ENCODE results near the gene INTS1. TPM values are rescaled to one million over a fixed set of nuclear protein-coding genes. Genes with fewer than 3 reads are reported as not detected.

The INTS1 gene
- total RNA-seq, 2 donors from 2014 or later, result 29.0 to 47.0 TPM

DNA sequence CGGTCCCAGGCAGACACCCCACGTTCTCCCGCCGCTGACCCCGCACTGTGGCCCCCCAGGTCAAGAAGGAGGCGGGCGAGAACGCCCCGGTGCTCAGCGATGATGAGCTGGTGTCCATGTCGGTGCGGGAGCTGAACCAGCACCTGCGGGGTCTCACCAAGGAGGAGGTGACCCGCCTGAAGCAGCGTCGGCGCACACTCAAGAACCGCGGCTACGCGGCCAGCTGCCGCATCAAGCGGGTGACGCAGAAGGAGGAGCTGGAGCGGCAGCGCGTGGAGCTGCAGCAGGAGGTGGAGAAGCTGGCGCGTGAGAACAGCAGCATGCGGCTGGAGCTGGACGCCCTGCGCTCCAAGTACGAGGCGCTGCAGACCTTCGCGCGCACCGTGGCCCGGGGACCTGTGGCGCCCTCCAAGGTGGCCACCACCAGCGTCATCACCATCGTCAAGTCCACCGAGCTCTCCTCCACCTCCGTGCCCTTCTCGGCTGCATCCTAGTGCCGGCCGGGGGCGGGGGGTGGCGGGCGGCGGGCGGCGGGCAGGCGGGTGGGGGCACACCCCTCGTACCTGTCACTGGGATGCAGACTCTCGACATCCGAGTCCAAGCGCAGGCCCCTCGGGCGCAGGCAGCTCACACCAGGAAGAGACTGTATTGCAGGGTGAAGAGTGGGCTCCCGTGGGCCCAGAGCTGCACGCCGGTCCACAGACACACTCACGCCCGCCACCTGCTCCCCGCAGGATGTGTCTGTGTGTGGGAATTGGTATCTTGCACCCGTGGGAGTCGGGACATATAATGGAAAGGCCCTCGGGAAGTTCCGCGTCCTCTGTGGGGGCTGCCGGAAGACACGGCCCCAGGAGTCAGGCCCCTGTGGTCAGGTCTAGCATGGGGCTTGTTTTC lies 35.9 kb upstream of the INTS1 start:
- DNase-seq (ENCODE audit: low spot score), result no peak

DNA sequence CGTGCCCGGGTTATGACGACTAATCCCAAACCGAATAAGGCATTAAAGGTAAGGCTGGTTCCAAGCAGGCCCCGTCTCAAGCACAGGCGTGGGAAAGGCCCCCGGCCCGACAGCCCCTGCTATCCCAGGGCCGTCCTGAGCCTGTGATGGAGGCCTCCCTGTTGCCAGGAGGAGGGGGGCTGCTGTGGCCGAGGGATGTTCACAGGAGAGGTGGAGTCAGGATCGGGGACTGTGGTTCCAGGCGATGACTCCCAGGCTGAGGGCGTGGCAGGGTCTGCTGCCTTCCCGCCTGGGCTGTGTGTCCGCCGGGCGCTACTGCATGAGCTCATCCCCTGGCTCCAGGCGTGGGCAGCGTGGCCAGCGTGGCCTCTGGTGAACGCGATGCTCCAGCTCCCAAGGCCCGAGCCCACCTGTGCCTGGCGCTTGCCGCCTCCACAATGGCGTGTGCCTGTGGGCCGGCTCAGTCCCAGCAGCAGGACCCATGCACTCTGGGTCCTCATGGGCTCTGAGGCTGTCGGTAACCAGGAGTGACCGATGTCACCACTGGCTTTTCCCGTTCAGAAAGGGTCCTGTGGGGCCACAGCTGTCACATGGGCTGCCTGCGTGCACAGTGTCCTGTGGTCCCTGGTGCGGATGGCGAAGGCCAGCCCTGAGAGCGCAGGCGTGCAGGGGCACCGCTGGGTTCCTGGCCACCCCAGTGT lies 35.1 kb upstream of the INTS1 start:
- H3K4me3 ChIP-seq, result peak overlapping the region; percentile 42 to 58
- H3K27ac ChIP-seq, result peak overlapping the region; percentile 99 to 100
- DNase-seq (ENCODE audit: low spot score), result no peak
- peaks cover 0 to 49% of the 10 kb centered on the region in 2 donors for H3K4me1 ChIP-seq
- no peaks in the 10 kb centered on the region for H3K9me3 ChIP-seq
- H3K36me3 ChIP-seq, result peaks cover 59% of the 10 kb centered on the region
- H3K27me3 ChIP-seq, result no peaks in the 10 kb centered on the region
- TF ChIP-seq, protein P1, sequence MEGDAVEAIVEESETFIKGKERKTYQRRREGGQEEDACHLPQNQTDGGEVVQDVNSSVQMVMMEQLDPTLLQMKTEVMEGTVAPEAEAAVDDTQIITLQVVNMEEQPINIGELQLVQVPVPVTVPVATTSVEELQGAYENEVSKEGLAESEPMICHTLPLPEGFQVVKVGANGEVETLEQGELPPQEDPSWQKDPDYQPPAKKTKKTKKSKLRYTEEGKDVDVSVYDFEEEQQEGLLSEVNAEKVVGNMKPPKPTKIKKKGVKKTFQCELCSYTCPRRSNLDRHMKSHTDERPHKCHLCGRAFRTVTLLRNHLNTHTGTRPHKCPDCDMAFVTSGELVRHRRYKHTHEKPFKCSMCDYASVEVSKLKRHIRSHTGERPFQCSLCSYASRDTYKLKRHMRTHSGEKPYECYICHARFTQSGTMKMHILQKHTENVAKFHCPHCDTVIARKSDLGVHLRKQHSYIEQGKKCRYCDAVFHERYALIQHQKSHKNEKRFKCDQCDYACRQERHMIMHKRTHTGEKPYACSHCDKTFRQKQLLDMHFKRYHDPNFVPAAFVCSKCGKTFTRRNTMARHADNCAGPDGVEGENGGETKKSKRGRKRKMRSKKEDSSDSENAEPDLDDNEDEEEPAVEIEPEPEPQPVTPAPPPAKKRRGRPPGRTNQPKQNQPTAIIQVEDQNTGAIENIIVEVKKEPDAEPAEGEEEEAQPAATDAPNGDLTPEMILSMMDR (IDR thresholded peaks at IDR 0.05), result no peak

More for the DNA sequence above, 35.9 kb upstream of the INTS1 start:
- TF ChIP-seq, protein P1 (IDR thresholded peaks at IDR 0.05), result no peak
- peaks cover 61% of the 10 kb centered on the region for H3K36me3 ChIP-seq
- peaks cover 0 to 43% of the 10 kb centered on the region in 2 donors for H3K4me1 ChIP-seq
- no peaks in the 10 kb centered on the region for H3K27me3 ChIP-seq
- H3K9me3 ChIP-seq, result no peaks in the 10 kb centered on the region
- peak overlapping the region; percentile 99 to 100 for H3K27ac ChIP-seq
- H3K4me3 ChIP-seq, result no peak overlapping the region

DNA sequence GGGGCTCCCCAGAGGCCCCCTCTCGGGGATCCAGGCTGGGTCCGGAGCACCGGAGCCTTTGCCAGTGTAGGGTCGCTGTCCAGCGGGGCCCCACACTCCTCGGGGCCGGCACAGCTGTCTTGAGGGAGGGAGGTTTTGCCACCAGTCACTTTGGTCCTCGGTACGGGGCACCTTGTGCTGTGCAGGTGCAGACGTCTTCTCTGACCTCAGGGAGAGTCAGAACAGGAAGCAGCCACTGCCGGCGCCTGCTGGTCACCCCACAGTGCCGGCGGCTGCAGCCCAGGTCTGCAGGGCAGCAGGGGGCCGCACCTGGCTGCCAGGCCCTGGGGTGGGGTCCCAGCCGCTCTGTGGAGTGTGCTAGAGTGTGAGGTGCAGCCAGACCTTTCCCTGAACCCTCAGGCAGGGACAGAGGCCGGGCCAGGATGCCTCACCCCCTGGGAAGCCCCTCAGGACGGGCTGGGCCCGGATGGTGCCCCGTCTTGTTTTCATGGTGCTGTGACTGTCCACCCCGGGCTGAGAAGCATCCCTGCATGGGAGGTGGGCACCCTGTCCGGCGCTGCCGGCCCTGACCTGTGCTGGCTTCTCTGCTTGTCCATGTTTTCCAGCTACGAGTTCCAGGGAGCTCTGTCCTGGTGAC lies 34.5 kb upstream of the INTS1 start:
- Histone ChIP-seq H3K27ac (peak overlapping the region; percentile 99 to 100), H3K4me1 (peaks cover 0 to 56% of the 10 kb centered on the region in 2 donors), H3K4me3 (peak overlapping the region; percentile 42 to 58), H3K36me3 (peaks cover 52% of the 10 kb centered on the region), H3K27me3 (no peaks in the 10 kb centered on the region), H3K9me3 (no peaks in the 10 kb centered on the region)
- no peak for DNase-seq (ENCODE audit: low spot score)
- TF ChIP-seq, protein P1 (IDR thresholded peaks at IDR 0.05), result no peak

DNA sequence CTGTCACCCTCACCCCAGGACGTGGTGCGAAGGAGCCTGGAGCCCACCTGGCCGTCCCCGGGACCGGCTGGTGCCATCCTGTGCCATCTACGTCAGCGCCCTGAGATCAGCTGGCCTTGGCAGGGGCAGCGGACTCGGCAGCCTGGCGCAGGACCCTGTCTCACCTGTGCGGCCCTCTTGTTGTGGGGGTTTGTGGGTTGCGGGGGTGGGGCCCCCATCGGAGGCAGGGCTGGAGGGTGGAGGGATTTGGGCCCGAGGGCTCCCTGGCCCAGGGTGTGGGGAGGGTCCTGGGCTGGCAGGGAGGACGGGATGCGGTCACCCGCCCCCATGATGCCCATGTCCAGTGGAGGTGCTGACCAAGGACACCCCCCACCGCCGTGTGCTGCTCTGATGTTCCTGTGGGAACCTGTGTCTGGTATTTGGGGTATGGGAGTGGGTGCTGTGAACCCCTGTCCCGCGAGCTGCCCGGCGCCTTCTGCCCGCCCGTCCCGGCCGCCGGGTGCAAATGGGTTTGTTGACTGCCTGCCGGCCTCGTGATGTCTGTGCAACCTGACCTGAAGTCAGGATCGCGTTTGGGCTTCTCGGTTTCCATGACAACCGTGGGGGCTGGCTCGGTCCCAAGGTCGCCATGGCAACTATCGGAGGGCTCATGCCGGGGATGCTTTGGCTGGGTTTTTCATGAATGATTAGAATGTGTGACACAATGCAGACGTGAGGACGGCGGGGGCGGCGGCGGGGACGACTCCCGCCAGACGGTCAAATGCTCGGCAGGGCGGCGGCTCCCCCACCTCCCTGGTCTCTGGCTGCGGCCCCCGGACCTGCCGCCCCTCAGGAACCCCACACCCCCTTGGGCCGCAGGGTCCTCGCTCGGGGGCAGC lies 33.6 kb upstream of the INTS1 start:
- peak; percentile 100 for DNase-seq (ENCODE audit: low spot score)
- TF ChIP-seq, protein P1 (IDR thresholded peaks at IDR 0.05), result no peak
- Histone ChIP-seq H3K36me3 (peaks cover 44% of the 10 kb centered on the region), H3K4me3 (peak overlapping the region; percentile 42 to 58), H3K27ac (peak overlapping the region; percentile 99 to 100), H3K4me1 (peaks cover 0 to 64% of the 10 kb centered on the region in 2 donors), H3K9me3 (no peaks in the 10 kb centered on the region), H3K27me3 (no peaks in the 10 kb centered on the region)
